Liver (tissue), 9 donors: Measurements from ENCODE around the gene HIVEP2. TPM values are rescaled to one million over a fixed set of nuclear protein-coding genes. Genes with fewer than 3 reads are reported as not detected.

Source experiments
- DNase-seq: peaks from one replicate; pipeline ENCODE4 v3.0.0-alpha.2; 2017; ENCODE audit warnings: low spot score
- H3K27ac ChIP-seq, 2 donors: one replicate each; pipeline ENCODE4 v1.7.0; 2013; ENCODE audit warnings: inconsistent platforms in 2 of 2, low read length in 2 of 2, control low read depth in 1 of 2, low read depth in 1 of 2, mild to moderate bottlenecking in 1 of 2
- H3K27me3 ChIP-seq, 4 donors: one replicate each; pipeline versions ENCODE4 v1.6.1 to v1.7.0; 2013; ENCODE audit warnings: low read length in 3 of 4, inconsistent platforms in 1 of 4, mild to moderate bottlenecking in 1 of 4, moderate library complexity in 1 of 4; ENCODE audit not compliant: control insufficient read depth in 4 of 4, insufficient read depth in 4 of 4
- H3K36me3 ChIP-seq, 4 donors: one replicate each; pipeline versions ENCODE4 v1.6.1 to v1.7.0; 2013; ENCODE audit warnings: low read length in 3 of 4, mild to moderate bottlenecking in 3 of 4, low read depth in 1 of 4, moderate library complexity in 1 of 4; ENCODE audit not compliant: control insufficient read depth in 4 of 4, insufficient read depth in 3 of 4
- H3K4me1 ChIP-seq, 4 donors: one replicate each; pipeline versions ENCODE4 v1.6.1 to v1.7.0; 2013; ENCODE audit warnings: low read length in 3 of 4, mild to moderate bottlenecking in 3 of 4, moderate library complexity in 1 of 4; ENCODE audit not compliant: control insufficient read depth in 4 of 4, insufficient read depth in 4 of 4
- H3K4me3 ChIP-seq, 3 donors: one replicate each; pipeline versions ENCODE4 v1.6.1 to v1.7.0; 2013; ENCODE audit warnings: low read length in 3 of 3, control low read depth in 1 of 3, low read depth in 1 of 3, mild to moderate bottlenecking in 1 of 3
- H3K9ac ChIP-seq, 2 donors: one replicate each; pipeline ENCODE4 v1.7.0; 2013; ENCODE audit warnings: low read length in 2 of 2, mild to moderate bottlenecking in 2 of 2, moderate library complexity in 2 of 2, control low read depth in 1 of 2, low read depth in 1 of 2
- H3K9me3 ChIP-seq, 4 donors: one replicate each; pipeline versions ENCODE4 v1.6.1 to v1.7.0; 2013; ENCODE audit warnings: low read length in 3 of 4; ENCODE audit not compliant: control insufficient read depth in 4 of 4
- ATF3 ChIP-seq: IDR thresholded peaks from 2 replicates; pipeline ENCODE4 v1.6.1; 2016; ENCODE audit warnings: antibody characterized with exemption
- CTCF ChIP-seq: fragments of 150-350 bp; IDR thresholded peaks from 2 replicates; pipeline ENCODE4 v1.5.1; 2017; ENCODE audit warnings: improper control_type of control experiment, low read depth, low read length; ENCODE audit not compliant: missing input control
- EGR1 ChIP-seq, 2 donors: IDR thresholded peaks; 2 replicates each; pipeline ENCODE4 v1.6.1; 2016 to 2018; ENCODE audit warnings: antibody characterized with exemption in 2 of 2, low read depth in 2 of 2
- FOXA1 ChIP-seq: IDR thresholded peaks from 2 replicates; pipeline ENCODE4 v1.6.1; 2016; ENCODE audit warnings: antibody characterized with exemption
- GABPA ChIP-seq, 2 donors: IDR thresholded peaks in 1 of 2; conservative IDR thresholded peaks in 1 of 2; 2 replicates each; pipeline ENCODE4 v1.6.1; 2016; ENCODE audit warnings: antibody characterized with exemption in 2 of 2, mild to moderate bottlenecking in 1 of 2, moderate library complexity in 1 of 2
- HNF4A ChIP-seq, 2 donors: conservative IDR thresholded peaks; 2 replicates each; pipeline ENCODE4 v1.6.1; 2016; ENCODE audit warnings: antibody characterized with exemption in 2 of 2, mild to moderate bottlenecking in 2 of 2
- JUND ChIP-seq, 2 donors: IDR thresholded peaks; 2 replicates each; pipeline ENCODE4 v1.6.1; 2016; ENCODE audit warnings: antibody characterized with exemption in 2 of 2
- MAX ChIP-seq: IDR thresholded peaks from 2 replicates; pipeline ENCODE4 v1.6.1; 2016; ENCODE audit warnings: antibody characterized with exemption
- NR2F2 ChIP-seq: IDR thresholded peaks from 2 replicates; pipeline ENCODE4 v1.6.1; 2016; ENCODE audit warnings: antibody characterized with exemption
- RAD21 ChIP-seq, 2 donors: IDR thresholded peaks; 2 replicates each; pipeline ENCODE4 v1.6.1; 2016; ENCODE audit warnings: antibody characterized with exemption in 2 of 2, mild to moderate bottlenecking in 2 of 2
- REST ChIP-seq: IDR thresholded peaks from 2 replicates; pipeline ENCODE4 v1.6.1; 2016; ENCODE audit warnings: antibody characterized with exemption, mild to moderate bottlenecking
- SP1 ChIP-seq: IDR thresholded peaks from 2 replicates; pipeline ENCODE4 v1.6.1; 2018; ENCODE audit warnings: antibody characterized with exemption, mild to moderate bottlenecking
- TAF1 ChIP-seq: conservative IDR thresholded peaks from 2 replicates; pipeline ENCODE4 v1.6.1; 2016; ENCODE audit warnings: antibody characterized with exemption, mild to moderate bottlenecking
- YY1 ChIP-seq: IDR thresholded peaks from 2 replicates; pipeline ENCODE4 v1.6.1; 2016; ENCODE audit warnings: antibody characterized with exemption, mild to moderate bottlenecking
- ZBTB33 ChIP-seq: IDR thresholded peaks from 2 replicates; pipeline ENCODE4 v1.6.1; 2016; ENCODE audit warnings: antibody characterized with exemption
- WGBS: extraction: QIAGEN DNeasy Blood & Tissue Kit; methylation state at CpG from one replicate; pipeline ENCODE4 v1.1.7; 2013; 5-methylcytosine and 5-hydroxymethylcytosine counted together
- polyA plus RNA-seq, 2 donors: library from polyadenylated mRNA; stranded (reverse) in 1 of 2; unstranded in 1 of 2; fragments of 200-250 nt in 1 of 2; fragments of >200 nt in 1 of 2; fragmentation: Nextera tagmentation in 1 of 2; extraction: Ambion mirVana in 1 of 2; gene quantifications; one replicate each; pipeline versions ENCODE4 v1.2.1 to v1.2.3, GENCODE V29; 2013 to 2015
- total RNA-seq, 2 donors: library from RNA; depleted of rRNA; stranded (reverse); fragments of >200 nt; gene quantifications; one replicate each; pipeline ENCODE4 v1.2.3, GENCODE V29; 2014
- donor health status: healthy.
- donor health status: healthy.
- donor health status: healthy.
- donor health status: healthy.
- donor health status: healthy.

The HIVEP2 gene
- total and polyA plus RNA-seq, 4 donors = 0.82 to 6.6 (median 1.3) TPM

- no peak for DNase-seq
- WGBS = 86% methylated on average over 4 of the region's 4 CpGs
- H3K9ac ChIP-seq = no peak overlapping the region
- no peaks in the 10 kb centered on the region for H3K27me3 ChIP-seq
- H3K4me3 ChIP-seq = no peak overlapping the region
- no peaks in the 10 kb centered on the region for H3K9me3 ChIP-seq
- H3K4me1 ChIP-seq = peaks cover 11 to 20% (median 15%) of the 10 kb centered on the region in 4 donors
- TF ChIP-seq NR2F2 (no peak), REST (no peak), YY1 (no peak), ATF3 (no peak), TAF1 (no peak), EGR1 (IDR thresholded peaks at IDR 0.05; ENCODE audit: low read depth in 2 of 2) (no peak), SP1 (no peak)
- no peaks in the 10 kb centered on the region for H3K36me3 ChIP-seq
- H3K27ac ChIP-seq = no peak overlapping the region
Measured at GRCh38 chr6:142870787-142871415, 74.1 kb downstream of the HIVEP2 start.

- Histone ChIP-seq H3K9ac (no peak overlapping the region), H3K36me3 (no peaks in the 10 kb centered on the region), H3K4me1 (peaks cover 11 to 20% (median 15%) of the 10 kb centered on the region in 4 donors), H3K27ac (no peak overlapping the region), H3K27me3 (no peaks in the 10 kb centered on the region), H3K9me3 (no peaks in the 10 kb centered on the region), H3K4me3 (no peak overlapping the region)
- TF ChIP-seq CTCF (no peak), FOXA1 (no peak), SP1 (no peak), MAX (no peak), ZBTB33 (no peak), NR2F2 (no peak), EGR1 (IDR thresholded peaks at IDR 0.05; ENCODE audit: low read depth in 2 of 2) (no peak), ATF3 (no peak), YY1 (no peak), HNF4A (conservative IDR thresholded peaks at IDR 0.05) (no peak), GABPA (IDR thresholded peaks at IDR 0.05 in 1 of 2, conservative IDR thresholded peaks at IDR 0.05 in 1 of 2) (no peak), RAD21 (IDR thresholded peaks at IDR 0.05) (no peak), TAF1 (no peak), JUND (IDR thresholded peaks at IDR 0.05) (no peak)
- DNase-seq = no peak
- WGBS = 94% methylated on average over 2 of the region's 2 CpGs
Measured at GRCh38 chr6:142868917-142869316, 76.1 kb downstream of the HIVEP2 start.
